ENCODE results near the gene PEX5L.
A peak's percentile ranks its signal among the peaks of the same experiment; 100 is the strongest.
"Not testable (repeated sequence)": the region's sequence is repeated elsewhere in the genome, so short reads cannot be mapped to it uniquely, and the experiment has no call there.

The PEX5L gene

DNA sequence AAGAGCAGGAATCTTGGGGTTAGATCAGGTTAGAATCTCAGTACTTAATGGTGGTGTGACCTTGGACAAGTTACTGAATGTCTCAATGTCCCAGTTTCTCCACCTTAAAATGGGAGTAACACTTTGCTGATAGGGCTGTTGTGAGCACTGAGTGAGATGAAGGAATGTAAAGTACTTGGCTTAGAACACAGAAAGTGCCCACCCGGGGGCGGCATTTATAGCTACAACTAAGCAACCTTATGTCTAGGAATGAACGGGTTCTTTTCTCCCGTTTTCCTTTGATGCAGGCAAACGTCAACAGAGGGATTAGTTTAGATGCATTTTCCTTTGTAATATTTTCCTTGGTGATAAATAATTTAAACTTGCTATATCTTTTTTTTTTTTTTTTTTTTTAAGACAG, 207.3 kb downstream of the PEX5L start:
- DNase-seq: no peak

DNA sequence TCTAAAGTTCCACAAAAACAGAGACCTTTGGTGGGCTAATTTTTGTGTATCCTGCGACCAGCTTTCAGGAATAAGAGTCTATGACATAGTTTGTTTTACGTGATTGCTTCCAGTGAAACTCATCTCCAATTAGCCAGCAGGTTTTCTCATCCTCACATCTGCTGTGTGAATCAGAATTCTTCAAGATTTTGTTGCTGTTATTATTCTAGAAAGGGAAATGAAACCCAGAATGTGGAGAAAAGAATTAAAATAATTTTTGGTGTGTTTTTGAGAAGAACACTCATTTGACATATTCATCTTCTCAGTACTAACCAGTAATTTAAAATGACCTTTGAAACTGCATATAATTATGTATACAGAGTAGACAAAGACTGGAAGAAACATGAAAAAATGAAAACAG, 208.0 kb downstream of the PEX5L start:
- DNase-seq: no peak

DNA sequence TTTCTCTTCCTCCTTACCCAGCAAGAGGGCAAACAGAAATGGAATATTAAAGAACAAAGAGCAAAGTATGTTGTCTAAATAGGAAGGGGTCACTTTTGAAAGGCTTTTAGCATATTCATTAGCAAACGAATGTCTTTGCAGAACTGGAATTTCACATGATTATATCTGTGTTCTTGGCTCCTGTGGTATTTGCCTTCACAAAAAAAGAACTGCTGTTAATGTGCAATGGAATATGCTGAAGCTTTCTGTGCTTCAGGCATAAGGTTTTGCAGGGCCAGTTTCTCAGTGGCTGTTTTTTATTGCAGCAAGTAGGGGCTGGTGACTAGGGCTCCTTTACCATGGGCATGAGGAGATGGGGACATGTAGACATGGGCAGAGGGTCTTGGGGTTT, 210.5 kb downstream of the PEX5L start:
- no peak for DNase-seq

DNA sequence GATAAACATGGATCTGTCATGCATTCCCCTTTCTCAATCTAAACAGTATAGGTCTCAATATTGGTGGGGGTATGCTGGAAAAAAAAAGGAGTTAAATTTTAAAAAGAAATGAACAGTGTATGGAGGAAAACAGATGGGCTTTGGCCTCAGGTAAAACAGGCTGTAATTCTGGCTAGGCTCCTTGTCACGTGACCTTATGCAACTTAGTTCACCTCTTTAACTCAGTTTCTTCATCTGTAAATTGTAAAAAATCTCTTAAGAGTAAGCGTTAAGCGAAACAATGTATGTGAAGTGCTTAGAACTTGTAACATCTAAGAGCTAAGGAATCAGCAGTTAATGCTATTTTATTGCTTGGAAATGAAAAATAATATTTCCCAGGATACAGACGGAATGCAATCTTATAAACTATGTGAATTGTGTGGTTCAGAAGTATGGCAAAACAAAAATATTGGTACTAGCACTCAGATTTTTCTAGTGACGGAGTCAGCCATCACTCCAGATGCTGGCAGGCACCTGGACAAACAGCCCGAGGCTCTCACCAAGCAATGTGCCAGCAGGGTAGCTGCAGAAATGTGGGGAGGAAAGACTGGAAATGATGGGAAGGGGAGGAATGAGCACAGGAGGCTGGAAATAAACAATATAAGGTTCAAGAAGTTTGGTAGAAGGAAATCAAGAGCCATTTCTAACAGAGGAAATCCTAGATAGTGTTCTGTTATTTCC, 211.1 kb downstream of the PEX5L start:
- no peak for DNase-seq

DNA sequence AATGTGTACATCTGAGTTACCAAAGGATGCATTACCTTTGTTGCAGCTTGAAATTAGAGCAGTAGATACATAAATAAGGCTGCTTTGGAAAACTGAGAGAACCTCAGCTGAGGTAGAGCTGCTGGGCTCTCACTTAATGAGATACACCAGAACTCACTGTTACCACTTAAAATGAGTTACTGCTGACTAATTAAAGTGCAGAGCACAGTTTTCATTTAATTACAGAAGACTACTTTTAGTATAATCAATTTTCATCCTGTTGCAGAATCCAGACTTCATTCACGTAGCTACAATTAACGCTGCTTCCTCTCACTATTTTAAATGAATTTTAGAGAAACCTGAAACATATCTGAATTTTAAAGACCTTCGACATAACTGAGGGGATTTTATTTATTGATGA, 214.4 kb downstream of the PEX5L start:
- no peak for DNase-seq

DNA sequence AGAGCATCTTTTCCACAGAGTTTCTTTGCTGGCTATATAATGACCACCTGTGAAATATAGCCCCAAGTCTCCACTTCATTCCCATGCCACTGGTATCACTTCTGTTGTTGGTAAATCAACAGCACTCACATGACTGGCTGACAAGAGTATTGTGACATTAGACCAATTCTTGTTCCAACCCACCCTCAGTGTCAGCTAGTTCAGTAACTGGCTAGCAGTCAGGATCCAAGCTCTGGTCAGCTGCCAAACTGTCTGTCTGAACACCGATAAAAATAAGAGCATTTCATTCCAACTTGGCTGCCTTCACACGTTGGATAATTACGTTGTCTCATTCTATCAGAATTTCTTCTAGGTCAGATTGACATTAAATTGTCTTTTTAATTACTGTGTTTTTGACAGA, 217.4 kb downstream of the PEX5L start:
- DNase-seq: no peak

DNA sequence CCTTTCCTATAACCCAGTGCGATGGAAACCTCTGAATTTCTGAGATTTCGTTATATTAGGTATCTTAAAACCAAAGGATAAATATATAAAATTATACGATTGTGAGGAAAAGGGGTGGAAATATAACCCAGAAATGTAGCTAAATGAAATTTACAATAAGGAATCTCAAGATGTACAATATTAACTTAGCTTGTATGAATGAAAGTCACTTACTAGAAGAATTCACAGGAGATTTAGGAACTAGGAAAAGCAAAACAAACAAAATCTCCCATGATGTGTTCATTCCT, 224.7 kb downstream of the PEX5L start:
- no peak for DNase-seq

DNA sequence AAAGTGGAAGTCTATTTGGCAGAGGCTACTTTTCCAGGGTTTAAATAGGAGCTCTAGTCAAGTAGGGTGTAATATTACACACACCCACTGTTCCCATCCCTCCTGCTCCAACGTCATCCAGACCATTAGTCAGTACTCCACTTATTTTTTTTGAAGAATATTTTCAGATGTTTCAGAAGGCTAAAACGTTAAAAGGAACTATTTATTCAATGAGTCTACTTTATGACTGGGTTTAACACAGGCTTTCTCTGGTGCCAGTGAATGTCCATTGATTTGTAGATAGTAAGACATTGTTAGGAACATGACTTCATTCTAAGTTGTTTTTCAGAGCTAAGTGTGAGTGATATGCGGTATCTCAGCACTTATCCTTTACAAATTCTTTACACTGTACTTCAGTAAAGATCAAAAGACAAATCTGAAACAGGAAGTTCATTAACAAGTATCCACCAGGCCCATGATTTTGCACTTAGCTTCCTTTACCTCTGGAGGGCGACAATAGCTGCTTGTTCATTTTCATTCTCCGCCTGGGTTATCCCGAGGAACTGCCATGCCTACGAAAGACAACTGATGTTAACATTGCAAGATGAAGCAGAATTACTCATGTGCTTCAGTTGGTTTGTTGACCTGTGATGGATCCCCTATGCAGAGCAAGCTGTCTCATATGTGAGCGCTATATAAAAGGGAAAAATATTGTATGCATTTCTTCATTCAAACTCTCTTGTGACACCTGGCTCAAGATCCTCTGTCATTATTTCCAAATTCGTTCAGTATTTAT, 225.2 kb downstream of the PEX5L start:
- DNase-seq: peak; percentile 79

DNA sequence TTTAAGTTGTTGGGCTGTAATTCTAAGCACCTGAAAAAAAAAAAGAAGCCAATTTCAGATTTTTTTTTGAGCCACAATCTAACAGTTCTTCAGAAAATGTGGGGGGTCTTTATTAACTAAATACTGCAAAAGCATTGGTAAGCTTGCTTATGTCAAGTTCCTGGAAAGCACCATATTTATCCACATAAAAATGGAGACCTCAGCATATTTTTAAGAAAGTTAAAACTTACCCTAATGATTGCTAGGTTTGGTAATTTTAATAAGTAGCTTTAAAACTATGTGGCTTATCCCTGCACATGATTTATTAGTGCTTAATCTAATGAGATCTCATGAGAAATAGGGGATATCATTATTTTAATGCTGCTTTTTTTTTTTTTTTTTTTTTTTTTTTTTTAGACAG, 227.1 kb downstream of the PEX5L start:
- no peak for DNase-seq

DNA sequence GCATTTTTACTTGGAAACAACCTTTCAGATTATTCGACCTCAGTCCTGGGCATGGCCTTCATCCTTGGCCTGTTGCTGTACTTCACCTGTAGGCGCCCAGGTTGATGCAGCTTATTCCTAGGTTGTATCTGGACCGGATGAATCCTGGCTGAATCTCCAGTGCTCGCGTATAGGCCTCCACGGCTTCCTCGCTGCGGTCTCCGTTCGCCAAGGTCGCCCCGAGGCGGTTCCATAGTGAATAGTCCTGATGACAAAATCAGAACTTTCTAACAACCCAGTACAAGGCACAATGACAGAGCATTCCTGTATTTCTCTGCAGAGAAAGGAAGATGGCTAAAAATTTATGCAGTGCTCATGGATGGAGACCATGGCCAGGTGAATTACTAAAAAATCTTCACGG, 229.1 kb downstream of the PEX5L start:
- no peak for DNase-seq

DNA sequence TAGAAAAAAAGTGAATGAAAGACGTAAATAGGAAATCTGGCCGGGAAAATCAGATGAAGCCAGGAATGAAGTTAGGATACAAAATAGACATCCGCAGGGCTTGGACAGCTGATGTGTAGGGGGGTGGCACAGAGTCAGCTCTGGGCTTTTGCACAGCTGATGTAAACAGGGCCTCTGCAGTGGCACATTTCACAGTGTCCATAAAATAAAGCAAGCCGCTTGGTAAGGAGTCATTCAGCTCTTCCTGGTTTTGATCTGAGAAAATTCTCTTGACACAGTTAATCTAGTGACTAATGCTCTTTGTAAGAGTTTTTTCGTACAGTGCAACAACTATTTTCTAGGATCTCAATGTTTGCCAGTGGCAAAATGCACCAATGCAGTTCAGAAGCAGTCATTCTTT, 230.6 kb downstream of the PEX5L start:
- DNase-seq: peak; percentile 17

DNA sequence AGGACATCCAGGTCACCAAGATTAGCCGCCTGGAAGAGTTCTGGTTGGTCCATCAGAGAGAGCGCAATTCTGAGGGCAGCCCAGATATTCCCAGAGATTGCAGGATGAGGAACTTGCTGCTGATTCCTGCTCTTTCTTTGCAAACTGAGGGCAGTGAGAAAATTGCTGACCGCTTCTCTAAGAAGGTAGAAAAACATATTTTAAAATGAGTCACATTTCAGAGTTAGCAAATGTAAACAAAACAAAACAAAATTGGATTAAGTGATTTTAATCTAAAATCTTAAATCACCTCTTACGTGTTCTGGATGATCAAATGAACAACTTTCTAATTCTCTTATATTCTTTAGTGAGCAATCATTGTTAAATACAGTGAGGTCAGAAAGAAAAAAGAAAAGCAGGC, 234.9 kb downstream of the PEX5L start:
- peak; percentile 8 for DNase-seq

DNA sequence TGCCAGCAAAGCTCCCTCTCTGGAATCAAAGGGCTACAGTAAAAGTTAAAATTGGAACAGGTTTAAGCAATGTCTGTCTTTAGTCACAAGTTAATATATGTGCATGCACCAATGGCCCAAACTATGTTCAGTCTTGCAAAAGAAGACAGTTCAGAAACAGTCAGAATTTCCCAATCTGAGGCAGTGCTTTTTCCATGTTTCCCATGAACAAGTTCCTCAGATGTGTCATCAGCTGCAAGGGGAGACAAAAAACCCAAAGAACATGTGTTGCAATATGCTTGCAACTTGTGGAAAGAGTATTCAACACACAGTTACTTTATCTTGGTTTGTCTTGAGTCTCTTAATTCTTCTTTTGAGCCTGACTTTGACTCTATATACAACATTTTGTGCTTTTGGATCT, 235.5 kb downstream of the PEX5L start:
- peak; percentile 88 for DNase-seq

DNA sequence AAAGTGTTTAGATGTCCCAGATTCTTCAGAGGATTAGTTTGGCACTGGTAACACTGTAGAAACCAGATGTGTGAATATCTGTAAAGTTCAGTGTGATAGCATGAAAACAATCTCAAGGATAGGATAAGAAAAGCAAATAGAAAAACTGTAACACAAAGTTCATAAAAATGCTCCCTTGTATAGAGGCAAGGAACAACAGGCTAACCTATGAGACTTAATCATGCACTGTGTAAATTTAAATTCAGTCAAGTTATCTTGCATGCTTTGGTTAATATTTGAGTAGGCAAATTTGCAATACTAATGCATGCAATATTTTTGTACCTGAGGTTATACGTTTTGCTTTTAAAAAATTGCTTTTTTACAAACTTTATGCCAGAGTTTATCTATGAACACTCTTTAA, 239.5 kb downstream of the PEX5L start:
- no peak for DNase-seq

DNA sequence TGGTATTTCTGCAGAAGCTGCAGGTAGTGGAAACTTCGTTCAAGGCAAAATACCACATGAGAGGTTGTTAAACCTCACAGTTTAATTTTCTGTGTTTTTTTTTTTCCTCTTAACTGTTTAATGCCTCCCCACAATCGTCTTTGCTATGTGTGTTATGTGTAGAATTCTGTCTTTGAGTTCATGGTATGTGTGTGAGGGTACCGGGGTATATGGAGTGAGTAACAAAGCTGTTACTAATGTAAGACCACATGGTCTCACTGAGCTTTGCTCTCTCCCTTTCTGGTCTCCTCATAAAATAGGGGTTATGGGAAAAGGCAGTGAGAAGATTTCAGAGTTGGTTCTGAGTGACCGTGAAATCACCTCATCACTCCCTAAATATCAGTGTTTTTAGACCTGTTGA, 240.3 kb downstream of the PEX5L start:
- DNase-seq: peak; percentile 12

DNA sequence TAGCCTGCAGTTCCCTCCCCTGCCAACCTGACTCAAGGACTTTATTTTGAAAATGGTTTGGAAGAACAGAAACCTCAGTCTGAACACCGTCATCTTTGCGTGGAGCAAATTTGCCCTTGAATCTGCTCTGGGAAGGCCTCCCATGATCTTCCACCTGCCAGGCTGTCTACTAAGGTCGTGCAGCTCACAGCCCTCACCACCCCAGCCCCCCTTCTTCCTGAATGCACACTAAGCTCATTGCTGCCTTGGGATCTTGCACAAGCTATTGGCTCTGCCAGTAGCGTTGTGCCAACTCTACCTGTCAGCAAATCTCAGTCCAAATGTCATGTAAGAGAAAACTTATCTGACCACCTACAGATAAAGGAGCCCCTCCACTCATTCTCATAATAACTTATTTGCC, 242.4 kb downstream of the PEX5L start:
- no peak for DNase-seq

DNA sequence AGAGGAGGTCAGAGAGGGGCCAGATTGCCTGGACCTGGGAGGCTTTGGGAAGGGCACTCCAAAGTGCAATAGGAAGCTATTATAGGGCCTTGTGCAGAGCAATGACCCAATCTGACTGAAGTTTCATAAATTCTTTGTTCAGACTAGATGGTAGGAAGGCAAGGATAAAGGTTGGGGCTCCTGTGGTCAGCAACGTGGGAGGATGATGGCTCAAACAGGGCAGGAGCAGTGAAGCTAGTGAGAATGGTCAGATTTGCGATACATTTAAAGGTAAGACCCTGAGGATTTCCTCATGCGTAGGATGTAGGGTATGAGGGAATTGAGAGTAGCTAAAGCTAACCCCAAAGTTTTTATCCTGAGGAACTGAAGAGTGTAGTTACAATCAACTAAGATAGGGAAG, 244.9 kb downstream of the PEX5L start:
- DNase-seq: no peak

DNA sequence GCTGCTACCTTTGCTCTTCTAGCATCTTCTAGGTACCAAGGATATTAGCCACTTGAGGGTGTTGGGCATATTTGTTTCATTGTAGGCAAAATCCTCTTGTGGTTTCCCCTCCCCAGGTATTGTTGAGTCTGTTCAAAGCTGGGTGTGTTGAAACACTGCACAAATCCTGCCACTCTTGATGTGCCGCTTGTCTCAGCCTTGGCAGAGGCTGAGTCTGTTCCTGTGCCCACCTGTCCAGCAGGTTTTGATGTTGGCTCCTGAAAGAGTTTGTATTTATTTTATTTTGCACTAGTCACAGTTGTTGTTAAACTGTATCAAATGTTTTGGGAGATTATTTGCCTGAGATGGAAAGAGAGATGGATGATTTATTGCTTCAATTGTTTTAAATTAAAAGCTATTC, 247.7 kb downstream of the PEX5L start:
- DNase-seq: no peak

DNA sequence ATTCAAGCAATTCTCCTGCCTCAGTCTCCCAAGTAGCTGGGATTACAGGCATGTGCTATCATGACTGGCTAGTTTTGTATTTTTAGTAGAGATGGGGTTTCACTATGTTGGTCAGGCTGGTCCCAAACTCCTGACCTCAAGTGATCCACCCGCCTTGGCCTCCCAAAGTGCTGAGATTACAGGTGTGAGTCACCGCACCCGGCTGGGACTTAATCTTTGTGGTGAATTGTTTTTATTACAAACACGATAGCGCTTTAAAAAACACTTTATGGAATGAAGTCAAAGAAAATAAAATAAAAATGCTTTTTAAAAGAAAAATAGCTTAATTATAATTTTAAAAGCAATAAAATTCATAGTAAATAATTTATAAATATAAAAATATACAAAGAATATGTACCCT, 253.9 kb downstream of the PEX5L start:
- DNase-seq: not testable (repeated sequence)

DNA sequence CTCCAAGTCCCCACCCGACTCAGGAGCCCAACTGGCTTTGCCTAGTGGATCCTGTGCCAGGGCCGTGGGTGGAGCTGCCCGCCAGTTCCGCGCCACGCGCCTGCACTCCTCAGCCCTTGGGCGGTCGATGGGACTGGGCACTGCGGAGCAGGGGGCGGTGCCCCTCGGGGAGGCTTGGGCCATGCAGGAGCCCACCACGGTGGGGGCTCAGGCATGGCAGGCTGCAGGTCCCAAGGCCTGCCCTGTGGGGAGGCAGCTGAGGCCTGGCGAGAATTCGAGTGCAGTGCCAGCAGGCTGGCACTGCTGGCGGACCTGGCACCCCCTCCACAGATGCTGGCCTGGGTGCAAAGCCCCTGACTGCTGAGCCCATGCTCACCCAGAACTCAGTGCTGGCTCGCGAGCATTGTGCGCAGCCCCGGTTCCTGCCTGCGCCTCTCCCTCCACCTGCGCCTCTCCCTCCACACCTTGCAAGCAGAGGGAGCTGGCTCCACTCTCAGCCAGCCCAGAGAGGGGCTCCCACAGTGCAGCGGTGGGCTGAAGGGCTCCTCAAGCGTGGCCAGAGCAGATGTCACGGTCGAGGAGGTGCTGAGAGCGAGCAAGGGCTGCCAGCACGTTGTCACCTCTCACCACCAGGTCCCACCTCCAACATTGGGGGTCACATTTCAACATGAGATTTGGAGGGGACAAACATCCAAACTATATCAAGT, 261.2 kb downstream of the PEX5L start:
- DNase-seq: no peak

DNA sequence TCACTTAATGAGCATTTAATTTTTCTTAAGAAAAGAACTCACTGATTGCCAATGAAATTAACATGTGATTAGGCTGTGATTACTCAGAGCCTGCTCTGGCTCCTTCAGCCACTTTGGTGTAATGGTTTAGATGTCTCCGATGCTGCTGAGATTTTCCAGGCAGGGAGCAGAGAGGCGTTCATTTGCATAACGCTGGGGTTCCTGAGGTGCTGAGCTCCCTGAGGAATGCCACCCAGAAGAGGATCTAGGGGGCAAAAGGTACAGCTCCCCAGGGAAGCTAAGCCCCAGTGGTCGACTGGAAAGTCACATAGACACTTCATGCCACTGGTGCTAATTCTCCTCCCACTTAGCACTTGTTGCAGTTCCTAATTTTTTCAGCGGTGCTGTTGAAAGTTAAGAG, 264.4 kb downstream of the PEX5L start:
- no peak for DNase-seq

DNA sequence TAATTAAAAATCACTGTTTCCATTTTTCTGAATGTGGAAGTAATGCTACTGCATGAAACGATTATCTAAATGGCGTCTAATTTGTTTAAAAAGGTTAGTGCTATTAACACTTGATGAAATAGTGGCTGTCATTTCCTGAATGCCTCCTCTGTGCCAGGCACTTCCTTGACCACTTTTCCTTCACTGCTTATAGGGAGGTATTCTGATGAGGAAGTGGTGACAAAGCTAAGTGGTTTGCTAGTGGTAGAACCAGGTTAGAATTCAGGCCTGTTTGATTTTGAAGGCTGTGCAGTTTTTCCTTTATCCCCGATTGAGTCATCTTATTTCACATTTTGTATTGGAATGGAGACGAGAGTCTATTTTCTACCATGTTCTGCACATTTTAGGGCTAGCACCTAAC, 264.9 kb downstream of the PEX5L start:
- no peak for DNase-seq

DNA sequence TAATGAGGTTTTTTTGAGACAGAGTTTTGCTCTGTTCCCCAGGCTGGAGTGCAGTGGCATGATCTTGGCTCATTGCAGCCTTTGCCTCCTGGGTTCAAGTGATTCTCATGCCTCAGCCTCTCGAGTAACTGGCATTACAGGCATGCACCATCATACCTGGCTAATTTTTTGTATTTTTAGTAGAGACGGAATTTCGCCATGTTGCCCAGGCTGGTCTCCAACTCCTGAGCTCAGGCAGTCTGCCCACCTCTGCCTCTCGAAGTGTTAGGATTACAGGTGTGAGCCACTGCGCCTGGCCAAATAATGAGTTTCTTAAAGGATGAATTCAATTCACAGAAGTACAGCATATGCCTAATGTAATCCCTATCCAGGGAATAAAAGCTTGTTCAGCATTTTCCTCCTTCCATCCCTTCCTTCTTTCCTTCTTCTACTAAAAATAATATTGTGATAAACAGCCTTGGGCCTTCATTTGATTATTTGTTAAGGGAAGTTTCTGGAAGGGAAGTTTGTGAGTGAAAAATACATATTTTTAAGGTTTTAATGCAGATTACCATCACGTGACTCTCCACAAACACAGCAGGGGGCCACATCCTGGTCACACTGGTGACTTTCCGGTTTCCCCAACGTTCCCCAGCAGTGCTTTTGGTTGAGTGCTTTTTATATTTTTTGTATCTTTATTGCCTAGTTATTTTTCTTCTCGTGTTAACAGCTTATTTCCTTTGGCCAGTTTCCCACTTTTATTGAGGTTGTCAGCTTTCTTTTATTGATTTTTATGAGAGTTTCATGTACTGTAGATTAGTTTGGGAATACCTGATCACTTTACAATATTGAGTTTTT, 267.1 kb downstream of the PEX5L start:
- DNase-seq: peak; percentile 4
